MM.1S (cell line): ENCODE measurements around the gene RYR2.

Source experiments
- DNase-seq: peaks from one replicate; pipeline ENCODE4 v3.0.0-alpha.2; 2015
- H2AFZ ChIP-seq: fragments of 300-600 bp; sonication (generic); 2 replicates; pipeline ENCODE4 v1.6.0; 2016; ENCODE audit warnings: antibody characterized with exemption, low read length
- H3F3A ChIP-seq: fragments of 300-600 bp; sonication (generic); 2 replicates; pipeline ENCODE4 v1.6.1; 2016; ENCODE audit warnings: mild to moderate bottlenecking, antibody characterized with exemption, low read length, moderate library complexity, mixed read lengths; ENCODE audit not compliant: insufficient read depth
- H3K27ac ChIP-seq: fragments of 300-600 bp; sonication (generic); 2 replicates; pipeline ENCODE4 v1.5.1; 2016; ENCODE audit warnings: mild to moderate bottlenecking, low read length
- H3K27me3 ChIP-seq: fragments of 300-600 bp; sonication (generic); replicated peaks from 2 replicates; pipeline ENCODE4 v1.6.0; 2016; ENCODE audit warnings: low read length; ENCODE audit not compliant: insufficient read depth
- H3K36me3 ChIP-seq: fragments of 300-600 bp; sonication (generic); replicated peaks from 2 replicates; pipeline ENCODE4 v1.6.1; 2016; ENCODE audit warnings: mild to moderate bottlenecking, low read length, mixed read lengths; ENCODE audit not compliant: insufficient read depth
- H3K4me1 ChIP-seq: fragments of 300-600 bp; sonication (generic); 2 replicates; pipeline ENCODE4 v1.6.1; 2016; ENCODE audit warnings: low read length, mixed read lengths
- H3K4me2 ChIP-seq: fragments of 300-600 bp; sonication (generic); 2 replicates; pipeline ENCODE4 v1.6.0; 2016; ENCODE audit warnings: low read depth, low read length
- H3K4me3 ChIP-seq: fragments of 300-600 bp; sonication (generic); 2 replicates; pipeline ENCODE4 v1.5.1; 2016; ENCODE audit warnings: low read length, mixed read lengths
- H3K79me2 ChIP-seq: fragments of 300-600 bp; sonication (generic); 2 replicates; pipeline ENCODE4 v1.6.1; 2016; ENCODE audit warnings: mixed run types, low read length, mixed read lengths
- H3K9ac ChIP-seq: fragments of 300-600 bp; sonication (generic); 2 replicates; pipeline ENCODE4 v1.6.1; 2016; ENCODE audit warnings: low read length, mixed read lengths
- H3K9me2 ChIP-seq: fragments of 300-600 bp; sonication (generic); replicated peaks from 2 replicates; pipeline ENCODE4 v1.6.1; 2016; ENCODE audit warnings: mild to moderate bottlenecking, low read length, mixed read lengths; ENCODE audit not compliant: insufficient read depth
- H3K9me3 ChIP-seq: fragments of 300-600 bp; sonication (generic); replicated peaks from 2 replicates; pipeline ENCODE4 v1.6.1; 2016; ENCODE audit warnings: mild to moderate bottlenecking, low read length, mixed read lengths; ENCODE audit not compliant: insufficient read depth
- H4K20me1 ChIP-seq: fragments of 300-600 bp; sonication (generic); 2 replicates; pipeline ENCODE4 v1.6.1; 2016; ENCODE audit warnings: mild to moderate bottlenecking, low read length, moderate library complexity, mixed read lengths; ENCODE audit not compliant: insufficient read depth
- CTCF ChIP-seq: fragments of 300-600 bp; sonication (generic); IDR thresholded peaks from 2 replicates; pipeline ENCODE4 v1.5.1; 2016; ENCODE audit warnings: antibody characterized with exemption, low read length, mixed read lengths
- EZH2 ChIP-seq: fragments of 300-600 bp; sonication (generic); optimal IDR thresholded peaks from 2 replicates; pipeline ENCODE3; 2017; ENCODE audit warnings: low read depth, mild to moderate bottlenecking, antibody characterized with exemption, low read length, mixed read lengths
- EZH2phosphoT487 ChIP-seq: fragments of 300-600 bp; sonication (generic); IDR thresholded peaks from 2 replicates; pipeline ENCODE4 v1.6.1; 2018; ENCODE audit warnings: antibody characterized with exemption, low read length

The RYR2 gene

GRCh38 chr1:237396426-237396825, 354.4 kb downstream of the RYR2 start:
- no peaks in the 10 kb centered on the region for H3K4me1 ChIP-seq
- H3K27ac ChIP-seq: no peak overlapping the region
- no peak overlapping the region for H2AFZ ChIP-seq
- no peaks in the 10 kb centered on the region for H3K36me3 ChIP-seq
- no peak overlapping the region for H3K4me3 ChIP-seq
- no peak for TF ChIP-seq CTCF
- no peak for TF ChIP-seq EZH2
- TF ChIP-seq EZH2phosphoT487: no peak
- H3K4me2 ChIP-seq: no peak overlapping the region
- no peaks in the 10 kb centered on the region for H3K9me2 ChIP-seq
- no peak overlapping the region for H3K9ac ChIP-seq
- no peaks in the 10 kb centered on the region for H3K79me2 ChIP-seq
- no peaks in the 10 kb centered on the region for H3K27me3 ChIP-seq
- DNase-seq: no peak
- H3K9me3 ChIP-seq: no peaks in the 10 kb centered on the region
- no peaks in the 10 kb centered on the region for H4K20me1 ChIP-seq
- no peaks in the 10 kb centered on the region for H3F3A ChIP-seq

- Histone ChIP-seq H3K4me3 (no peak overlapping the region), H3K79me2 (no peaks in the 10 kb centered on the region), H2AFZ (no peak overlapping the region), H3K27ac (no peak overlapping the region), H3K27me3 (no peaks in the 10 kb centered on the region), H3F3A (no peaks in the 10 kb centered on the region), H3K36me3 (no peaks in the 10 kb centered on the region), H3K4me2 (no peak overlapping the region), H3K9me2 (no peaks in the 10 kb centered on the region), H3K4me1 (no peaks in the 10 kb centered on the region), H3K9ac (no peak overlapping the region), H4K20me1 (no peaks in the 10 kb centered on the region), H3K9me3 (no peaks in the 10 kb centered on the region)
- no peak for TF ChIP-seq CTCF
- TF ChIP-seq EZH2phosphoT487: no peak
- no peak for TF ChIP-seq EZH2
- DNase-seq: no peak
Observed at GRCh38 chr1:237398751-237399150, 356.8 kb downstream of the RYR2 start.

- H3K27ac ChIP-seq: no peak overlapping the region
- H3F3A ChIP-seq: no peaks in the 10 kb centered on the region
- no peaks in the 10 kb centered on the region for H3K36me3 ChIP-seq
- no peaks in the 10 kb centered on the region for H3K9me2 ChIP-seq
- no peaks in the 10 kb centered on the region for H3K9me3 ChIP-seq
- DNase-seq: no peak
- no peaks in the 10 kb centered on the region for H3K27me3 ChIP-seq
- H3K79me2 ChIP-seq: no peaks in the 10 kb centered on the region
- H4K20me1 ChIP-seq: no peaks in the 10 kb centered on the region
- no peak overlapping the region for H3K9ac ChIP-seq
- H2AFZ ChIP-seq: no peak overlapping the region
- TF ChIP-seq EZH2phosphoT487 (no peak), CTCF (no peak), EZH2 (no peak)
- H3K4me3 ChIP-seq: no peak overlapping the region
- no peak overlapping the region for H3K4me2 ChIP-seq
- H3K4me1 ChIP-seq: no peaks in the 10 kb centered on the region
Observed at GRCh38 chr1:237405912-237406311, 363.9 kb downstream of the RYR2 start.
